Left lung (tissue), 10 donors: Measurements from ENCODE around the gene PARVB. TPM values are rescaled to one million over a fixed set of nuclear protein-coding genes. Genes with fewer than 3 reads are reported as not detected.

Experiments
- ATAC-seq: fragments of 200-7000 bp; cut with Tn5 transposase; one replicate; pipeline ENCODE4 v1.9.1; 2020; ENCODE audit warnings: moderate library complexity
- DNase-seq, 4 donors: peaks; one replicate each; pipeline ENCODE4 v3.0.0-alpha.2; 2013 to 2020
- H3K27ac ChIP-seq, 2 donors: fragments of 200-600 bp; sonication (generic) in 1 of 2; one replicate each; pipeline versions ENCODE4 v1.5.0 to v1.8.0; 2020 to 2021
- H3K27me3 ChIP-seq, 2 donors: fragments of 200-600 bp; sonication (generic) in 1 of 2; one replicate each; pipeline versions ENCODE4 v1.5.0 to v1.8.0; 2020 to 2021
- H3K36me3 ChIP-seq, 2 donors: fragments of 200-600 bp; sonication (generic) in 1 of 2; one replicate each; pipeline versions ENCODE4 v1.5.0 to v1.8.0; 2020 to 2021
- H3K4me1 ChIP-seq, 2 donors: fragments of 200-600 bp; one replicate each; pipeline ENCODE4 v1.8.0; 2021
- H3K4me3 ChIP-seq, 2 donors: fragments of 200-600 bp; sonication (generic) in 1 of 2; one replicate each; pipeline versions ENCODE4 v1.5.0 to v1.8.0; 2020 to 2021; ENCODE audit warnings: mild to moderate bottlenecking in 1 of 2
- H3K9me3 ChIP-seq, 2 donors: fragments of 200-600 bp; sonication (generic) in 1 of 2; one replicate each; pipeline versions ENCODE4 v1.5.0 to v1.8.0; 2020 to 2021
- intact Hi-C, 2 donors: fragments of 100-400 bp; cut with DNase I; formaldehyde crosslinking; loops; one replicate each; pipeline versions ENCODE4 v1.11.2 to v1.14.2; 2022
- polyA plus RNA-seq, 6 donors: library from polyadenylated mRNA; unstranded; fragments of 120-200 nt; gene quantifications; one replicate each; pipeline ENCODE4 v1.2.1, GENCODE V29; 2013; ENCODE audit not compliant: insufficient read length in 6 of 6
- total RNA-seq, 2 donors: library from RNA; stranded (reverse); fragmentation: NEBNext Ultra II Directional; extraction: Animal tissue kit (Norgen Biotek cat#: 25700); gene quantifications; one replicate each; pipeline ENCODE4 v1.2.1, GENCODE V29; 2021
- TF ChIP-seq, protein P1 (sequence below), 2 donors: fragments of 200-600 bp; sonication (generic) in 1 of 2; IDR thresholded peaks; one replicate each; pipeline versions ENCODE4 v1.5.0 to v1.8.0; 2021; ENCODE audit warnings: antibody characterized with exemption in 2 of 2
- donor health status: DM: no; HTN: yes; CAD: no.
- donor health status: DM: no; HTN: no; CAD: no.

The PARVB gene
- total and polyA plus RNA-seq, 8 donors = 31.7 to 53.7 (median 34.0) TPM

DNA sequence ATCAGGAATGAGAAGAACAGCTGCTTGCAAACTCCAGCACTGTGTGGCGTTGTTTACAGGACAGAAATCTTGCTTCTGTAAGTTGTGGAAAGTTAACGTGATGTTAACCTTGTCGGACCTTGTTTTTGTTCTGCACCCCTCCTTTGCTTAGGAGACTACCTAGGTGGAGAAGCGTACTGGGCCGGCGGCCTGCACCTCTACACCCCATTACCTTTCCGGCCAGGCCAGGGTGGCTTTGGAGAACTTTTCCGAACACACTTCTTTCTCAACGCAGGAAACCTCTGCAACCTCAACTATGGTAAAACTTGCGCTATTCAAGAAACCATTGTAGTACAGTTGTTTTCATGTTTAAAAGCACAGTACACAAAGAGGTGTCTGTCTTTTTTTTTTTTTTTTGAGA is 35.1 kb upstream of the PARVB start:
- no peak overlapping the region for H3K27ac ChIP-seq
- no peak for DNase-seq
- intact Hi-C loops = no loop called here
- no peak overlapping the region for H3K4me3 ChIP-seq
- no peaks in the 10 kb centered on the region for H3K9me3 ChIP-seq
- peaks cover 0 to 90% of the 10 kb centered on the region in 2 donors for H3K36me3 ChIP-seq
- no peak for ATAC-seq
- TF ChIP-seq, protein P1, sequence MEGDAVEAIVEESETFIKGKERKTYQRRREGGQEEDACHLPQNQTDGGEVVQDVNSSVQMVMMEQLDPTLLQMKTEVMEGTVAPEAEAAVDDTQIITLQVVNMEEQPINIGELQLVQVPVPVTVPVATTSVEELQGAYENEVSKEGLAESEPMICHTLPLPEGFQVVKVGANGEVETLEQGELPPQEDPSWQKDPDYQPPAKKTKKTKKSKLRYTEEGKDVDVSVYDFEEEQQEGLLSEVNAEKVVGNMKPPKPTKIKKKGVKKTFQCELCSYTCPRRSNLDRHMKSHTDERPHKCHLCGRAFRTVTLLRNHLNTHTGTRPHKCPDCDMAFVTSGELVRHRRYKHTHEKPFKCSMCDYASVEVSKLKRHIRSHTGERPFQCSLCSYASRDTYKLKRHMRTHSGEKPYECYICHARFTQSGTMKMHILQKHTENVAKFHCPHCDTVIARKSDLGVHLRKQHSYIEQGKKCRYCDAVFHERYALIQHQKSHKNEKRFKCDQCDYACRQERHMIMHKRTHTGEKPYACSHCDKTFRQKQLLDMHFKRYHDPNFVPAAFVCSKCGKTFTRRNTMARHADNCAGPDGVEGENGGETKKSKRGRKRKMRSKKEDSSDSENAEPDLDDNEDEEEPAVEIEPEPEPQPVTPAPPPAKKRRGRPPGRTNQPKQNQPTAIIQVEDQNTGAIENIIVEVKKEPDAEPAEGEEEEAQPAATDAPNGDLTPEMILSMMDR (IDR thresholded peaks at IDR 0.05) = no peak
- H3K4me1 ChIP-seq = peaks cover 0 to 3% of the 10 kb centered on the region in 2 donors
- no peaks in the 10 kb centered on the region for H3K27me3 ChIP-seq

DNA sequence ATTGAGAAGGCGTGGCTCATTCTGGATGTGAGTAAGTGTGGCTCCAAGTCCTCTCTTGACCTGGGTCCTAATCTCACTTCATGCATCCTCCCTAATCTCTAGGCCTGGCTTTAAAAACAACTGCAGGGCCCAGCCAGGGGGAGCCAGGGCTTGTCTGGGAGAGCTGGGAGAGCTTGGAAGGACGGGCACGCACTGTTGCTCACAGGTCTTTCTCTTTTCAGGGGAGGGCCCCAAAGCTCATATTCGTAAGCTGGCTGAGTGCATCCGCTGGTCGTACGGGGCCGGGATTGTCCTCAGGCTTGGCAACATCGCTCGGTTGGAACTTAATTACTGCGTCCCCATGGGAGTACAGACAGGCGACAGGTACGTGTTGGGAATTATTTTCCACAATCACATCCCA is 34.1 kb upstream of the PARVB start:
- peaks cover 0 to 3% of the 10 kb centered on the region in 2 donors for H3K4me1 ChIP-seq
- intact Hi-C loops = loop anchor here in 1 of 2 donors (5.0 to 10.0 kb wide), 2 partner anchors 92 to 635 kb away; no protein-coding TSS in a partner anchor
- peak in 1 of 4 donors; percentile 57 for DNase-seq

GRCh38 chr22:43991316-43992020 is 32.6 kb upstream of the PARVB start:
- ATAC-seq = no peak
- H3K27ac ChIP-seq = no peak overlapping the region
- TF ChIP-seq, protein P1 (IDR thresholded peaks at IDR 0.05) = no peak
- intact Hi-C loops = loop anchor here in 1 of 2 donors (5.0 to 10.0 kb wide), 2 partner anchors 91 to 633 kb away; no protein-coding TSS in a partner anchor
- DNase-seq = no peak
- peaks cover 0 to 13% of the 10 kb centered on the region in 2 donors for H3K4me1 ChIP-seq
- peaks cover 0 to 81% of the 10 kb centered on the region in 2 donors for H3K36me3 ChIP-seq
- H3K4me3 ChIP-seq = no peak overlapping the region
- H3K9me3 ChIP-seq = no peaks in the 10 kb centered on the region
- H3K27me3 ChIP-seq = no peaks in the 10 kb centered on the region

More for the DNA sequence above, 34.1 kb upstream of the PARVB start:
- no peak overlapping the region for H3K27ac ChIP-seq
- no peak for ATAC-seq
- H3K36me3 ChIP-seq = peaks cover 0 to 89% of the 10 kb centered on the region in 2 donors
- H3K4me3 ChIP-seq = no peak overlapping the region
- no peaks in the 10 kb centered on the region for H3K27me3 ChIP-seq
- H3K9me3 ChIP-seq = no peaks in the 10 kb centered on the region
- TF ChIP-seq, protein P1 (IDR thresholded peaks at IDR 0.05) = no peak

- no peaks in the 10 kb centered on the region for H3K27me3 ChIP-seq
- peaks cover 0 to 81% of the 10 kb centered on the region in 2 donors for H3K36me3 ChIP-seq
- DNase-seq (no peak), ATAC-seq (peak; percentile 15)
- no peaks in the 10 kb centered on the region for H3K9me3 ChIP-seq
- intact Hi-C loops = loop anchor here in 1 of 2 donors (5.0 to 10.0 kb wide), 2 partner anchors 90 to 632 kb away; no protein-coding TSS in a partner anchor
- TF ChIP-seq, protein P1 (IDR thresholded peaks at IDR 0.05) = no peak
- H3K4me1 ChIP-seq = peaks cover 0 to 13% of the 10 kb centered on the region in 2 donors
- no peak overlapping the region for H3K27ac ChIP-seq
- no peak overlapping the region for H3K4me3 ChIP-seq
Measured at GRCh38 chr22:43992331-43992821, 31.7 kb upstream of the PARVB start.

DNA sequence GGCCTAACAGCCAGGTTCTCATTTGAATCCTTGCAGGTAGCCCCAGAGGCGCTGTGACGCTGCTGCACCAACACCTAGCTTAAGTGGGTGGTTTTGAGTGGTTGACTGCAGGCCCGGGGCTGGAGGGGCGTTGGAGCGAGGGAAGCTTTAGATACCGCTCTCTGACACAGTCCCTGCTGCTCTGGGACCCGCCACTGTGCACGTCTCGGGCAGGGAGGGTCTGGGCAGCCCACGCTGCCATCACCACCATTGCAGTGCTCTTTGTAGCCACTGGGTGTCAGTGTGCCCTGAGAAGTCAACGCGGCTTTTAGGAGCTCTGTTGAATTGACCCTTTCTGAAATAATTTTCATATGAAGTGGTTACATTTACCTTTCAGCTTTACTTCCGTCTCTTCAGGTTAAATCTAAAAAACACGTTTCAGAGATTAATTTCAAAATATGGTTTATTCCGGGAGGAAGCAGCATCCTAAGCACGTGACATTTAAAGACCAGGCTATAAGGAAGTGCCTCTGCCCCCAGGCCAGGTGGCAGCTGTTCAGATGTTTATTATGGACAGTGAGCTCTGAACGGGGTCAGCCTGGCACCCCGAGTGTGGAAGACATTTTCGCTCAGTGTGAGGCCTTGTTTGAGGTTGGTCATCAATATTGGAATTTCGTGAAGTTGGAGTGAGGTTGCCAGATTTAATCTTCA is 30.9 kb upstream of the PARVB start:
- no peaks in the 10 kb centered on the region for H3K27me3 ChIP-seq
- ATAC-seq (peak; percentile 90), DNase-seq (peak; percentile 38 to 75 (median 54))
- no peak overlapping the region for H3K27ac ChIP-seq
- H3K4me1 ChIP-seq = peaks cover 0 to 13% of the 10 kb centered on the region in 2 donors
- H3K36me3 ChIP-seq = peaks cover 0 to 82% of the 10 kb centered on the region in 2 donors
- no peaks in the 10 kb centered on the region for H3K9me3 ChIP-seq
- intact Hi-C loops = loop anchor here in 1 of 2 donors (5.0 to 10.0 kb wide), 2 partner anchors 89 to 632 kb away; no protein-coding TSS in a partner anchor
- no peak overlapping the region for H3K4me3 ChIP-seq
- TF ChIP-seq, protein P1 (IDR thresholded peaks at IDR 0.05) = peak; percentile 96 to 97
